Erythroblast (primary cell): Measurements from ENCODE around the gene SELENBP1.

Source experiments
- GATA1 ChIP-seq: IDR thresholded peaks from 2 replicates; pipeline ENCODE4 v1.6.1; 2011; ENCODE audit warnings: low read depth, mild to moderate bottlenecking, control low read depth, low read length, moderate library complexity
- POLR2A ChIP-seq: IDR thresholded peaks from 2 replicates; pipeline ENCODE4 v1.6.1; 2011; ENCODE audit warnings: mild to moderate bottlenecking, low read length

GRCh38 chr1:151411884-151412283, 39.4 kb upstream of the SELENBP1 start:
- no peak for TF ChIP-seq POLR2A
- TF ChIP-seq GATA1 = no peak
